ENCODE data around the gene EIF4ENIF1. TPM values are rescaled to one million over a fixed set of nuclear protein-coding genes. Genes with fewer than 3 reads are reported as not detected.

Gene EIF4ENIF1
- total and polyA plus RNA-seq, 9 of the 15 experiments (the other 6 are each of a cell fraction or from before 2014, with no cell fraction given) = 2.5 to 24.9 (median 15.8) TPM

DNA sequence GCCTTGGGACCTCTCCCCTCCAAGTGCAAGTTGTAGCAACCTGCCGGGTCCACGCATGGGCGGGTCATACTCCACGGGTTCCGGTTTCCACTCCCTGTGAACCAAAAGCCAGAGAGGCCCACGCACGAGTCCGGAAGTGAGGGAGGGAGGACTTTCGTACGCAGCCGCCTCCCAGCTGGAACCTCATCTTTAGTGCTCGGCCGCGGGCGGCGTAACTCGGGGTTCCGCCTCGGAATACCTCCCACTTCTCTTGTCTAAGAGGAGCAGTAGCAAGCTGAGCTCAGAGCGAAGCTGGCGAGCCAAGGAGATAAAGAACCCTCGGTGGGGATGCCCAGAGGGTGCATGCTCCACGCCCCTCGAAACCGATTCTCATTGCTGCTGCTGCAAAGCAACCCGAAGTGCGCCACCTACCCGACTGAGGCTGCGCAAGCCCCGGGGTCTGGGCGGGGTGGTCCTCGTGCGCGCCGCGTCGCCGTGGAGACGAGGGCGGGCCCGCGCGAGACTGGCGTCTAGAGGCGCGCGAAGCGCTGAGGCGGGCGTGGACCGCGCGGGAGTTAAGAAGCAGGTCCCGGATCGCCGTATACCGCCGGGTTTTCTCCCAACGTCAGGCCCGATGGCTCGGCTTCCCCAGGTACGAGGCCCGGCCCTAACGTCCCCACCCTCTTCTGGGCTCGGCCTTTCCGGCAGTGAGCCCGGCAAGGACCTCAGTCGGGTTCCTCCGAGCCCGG lies 6.5 kb upstream of the EIF4ENIF1 start, which contains the start of gene SFI1 (continued):
- TF ChIP-seq KLF1 (tag; IDR thresholded peaks at IDR 0.05) = 0 out of 2 replicates have a peak, but pooled peaks have one; percentile 18
- TF ChIP-seq, protein P1, sequence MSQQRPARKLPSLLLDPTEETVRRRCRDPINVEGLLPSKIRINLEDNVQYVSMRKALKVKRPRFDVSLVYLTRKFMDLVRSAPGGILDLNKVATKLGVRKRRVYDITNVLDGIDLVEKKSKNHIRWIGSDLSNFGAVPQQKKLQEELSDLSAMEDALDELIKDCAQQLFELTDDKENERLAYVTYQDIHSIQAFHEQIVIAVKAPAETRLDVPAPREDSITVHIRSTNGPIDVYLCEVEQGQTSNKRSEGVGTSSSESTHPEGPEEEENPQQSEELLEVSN (IDR thresholded peaks at IDR 0.05; ENCODE audit: borderline replicate concordance in 1 of 2, extremely low read depth in 1 of 2, insufficient read depth in 1 of 2, insufficient read length in 1 of 2, low read depth in 1 of 2, low read length in 1 of 2, poor library complexity in 1 of 2, severe bottlenecking in 1 of 2) = peak; percentile 67 to 82
- TF ChIP-seq ZNF311 (CRISPR knock-in tag; IDR thresholded peaks at IDR 0.05) = no peak
- TF ChIP-seq CCNT2 (IDR thresholded peaks at IDR 0.05; ENCODE audit: borderline replicate concordance, extremely low read depth, insufficient read length, low read depth, low read length) = peak; percentile 28
- TF ChIP-seq GATAD2B (IDR thresholded peaks at IDR 0.05; ENCODE audit: borderline replicate concordance) = peak; percentile 74; the same call in 1 of the 2 replicates
- no peak for TF ChIP-seq BRF2 (IDR thresholded peaks at IDR 0.05; ENCODE audit: borderline replicate concordance, insufficient read depth, insufficient read length)
- TF ChIP-seq RREB1 (CRISPR knock-in tag; IDR thresholded peaks at IDR 0.05) = no peak
- TF ChIP-seq, protein P2, sequence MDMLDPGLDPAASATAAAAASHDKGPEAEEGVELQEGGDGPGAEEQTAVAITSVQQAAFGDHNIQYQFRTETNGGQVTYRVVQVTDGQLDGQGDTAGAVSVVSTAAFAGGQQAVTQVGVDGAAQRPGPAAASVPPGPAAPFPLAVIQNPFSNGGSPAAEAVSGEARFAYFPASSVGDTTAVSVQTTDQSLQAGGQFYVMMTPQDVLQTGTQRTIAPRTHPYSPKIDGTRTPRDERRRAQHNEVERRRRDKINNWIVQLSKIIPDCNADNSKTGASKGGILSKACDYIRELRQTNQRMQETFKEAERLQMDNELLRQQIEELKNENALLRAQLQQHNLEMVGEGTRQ (CRISPR knock-in tag; IDR thresholded peaks at IDR 0.05) = peak; percentile 10; the same call in 1 of the 2 replicates
- TF ChIP-seq HMGXB4 (CRISPR knock-in tag; IDR thresholded peaks at IDR 0.05) = no peak
- peak; percentile 70 for TF ChIP-seq FIP1L1 (IDR thresholded peaks at IDR 0.05; ENCODE audit: low read depth, low read length, poor library complexity, severe bottlenecking)
